Stromal cell of bone marrow (primary cell): ENCODE data around the gene EHMT1.

ENCODE experiments used
- DNase-seq: peaks from one replicate; pipeline ENCODE4 v3.0.0-alpha.2; 2012; ENCODE audit warnings: low read depth

EHMT1 gene

GRCh38 chr9:137673886-137674285 lies 55.1 kb downstream of the EHMT1 start:
- DNase-seq: no peak

GRCh38 chr9:137674307-137674975 lies 55.6 kb downstream of the EHMT1 start:
- no peak for DNase-seq

GRCh38 chr9:137674976-137675320 lies 56.1 kb downstream of the EHMT1 start:
- DNase-seq: no peak

- no peak for DNase-seq
These were observed 58.2 kb downstream of the EHMT1 start for GRCh38 chr9:137676998-137677397.

DNA sequence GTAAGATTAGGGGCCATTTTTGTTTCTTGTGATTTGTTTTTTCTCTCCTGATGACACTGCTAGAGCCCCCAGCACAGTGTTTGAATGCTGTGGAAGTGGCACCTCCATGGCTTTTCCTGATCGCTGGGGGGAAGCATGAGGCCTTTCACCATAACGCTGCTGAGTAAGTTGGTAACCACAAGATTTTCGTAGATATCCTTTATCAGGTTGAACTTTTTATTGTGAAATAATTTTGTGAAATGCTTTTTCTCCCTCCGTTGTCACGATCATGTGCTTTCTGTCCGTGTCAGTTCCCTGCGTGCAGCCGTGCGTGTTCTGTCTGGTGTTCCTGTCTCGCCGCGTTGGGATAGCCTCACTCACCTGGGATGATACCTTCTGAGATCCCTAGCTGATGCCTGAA lies 59.4 kb downstream of the EHMT1 start:
- DNase-seq: no peak

GRCh38 chr9:137679249-137679648 lies 60.4 kb downstream of the EHMT1 start:
- DNase-seq: no peak

GRCh38 chr9:137679695-137680305 lies 61.0 kb downstream of the EHMT1 start:
- no peak for DNase-seq

- no peak for DNase-seq
These were observed 61.9 kb downstream of the EHMT1 start for GRCh38 chr9:137680444-137681358.

- no peak for DNase-seq
These were observed 63.8 kb downstream of the EHMT1 start for GRCh38 chr9:137682428-137683105.

GRCh38 chr9:137683262-137683864 lies 64.6 kb downstream of the EHMT1 start:
- no peak for DNase-seq

DNA sequence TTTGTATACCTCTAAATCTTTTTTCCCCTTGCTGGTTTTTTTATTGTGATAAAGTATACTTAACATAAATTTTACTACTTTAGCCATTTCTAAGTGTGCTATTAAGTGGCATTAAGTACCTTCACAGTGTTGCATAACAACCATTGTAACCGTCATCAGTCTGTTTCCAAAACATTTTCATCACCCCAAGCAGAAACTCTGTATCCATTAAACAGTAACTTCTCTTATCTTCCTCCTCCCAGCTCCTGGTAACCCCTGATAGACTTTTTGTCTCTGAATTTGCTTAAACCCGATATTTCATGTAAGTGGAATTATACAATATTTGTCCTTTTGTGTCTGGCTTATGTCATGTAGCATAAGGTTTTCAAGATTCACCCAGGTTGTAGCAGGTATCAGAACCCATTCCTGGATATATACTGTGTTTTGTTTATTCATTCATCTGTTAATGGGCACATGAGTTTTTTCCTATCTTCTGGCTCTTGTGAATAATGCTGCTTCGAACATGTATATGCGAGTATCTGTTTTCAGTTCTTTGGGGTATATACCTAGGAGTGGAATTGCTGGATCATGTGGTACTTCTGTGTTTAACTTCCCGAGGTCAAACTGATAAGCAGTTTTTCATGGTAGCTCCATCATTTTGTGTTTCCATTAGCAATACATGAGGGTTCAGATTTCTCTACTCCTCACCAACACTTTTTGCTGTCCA lies 66.4 kb downstream of the EHMT1 start:
- no peak for DNase-seq

DNA sequence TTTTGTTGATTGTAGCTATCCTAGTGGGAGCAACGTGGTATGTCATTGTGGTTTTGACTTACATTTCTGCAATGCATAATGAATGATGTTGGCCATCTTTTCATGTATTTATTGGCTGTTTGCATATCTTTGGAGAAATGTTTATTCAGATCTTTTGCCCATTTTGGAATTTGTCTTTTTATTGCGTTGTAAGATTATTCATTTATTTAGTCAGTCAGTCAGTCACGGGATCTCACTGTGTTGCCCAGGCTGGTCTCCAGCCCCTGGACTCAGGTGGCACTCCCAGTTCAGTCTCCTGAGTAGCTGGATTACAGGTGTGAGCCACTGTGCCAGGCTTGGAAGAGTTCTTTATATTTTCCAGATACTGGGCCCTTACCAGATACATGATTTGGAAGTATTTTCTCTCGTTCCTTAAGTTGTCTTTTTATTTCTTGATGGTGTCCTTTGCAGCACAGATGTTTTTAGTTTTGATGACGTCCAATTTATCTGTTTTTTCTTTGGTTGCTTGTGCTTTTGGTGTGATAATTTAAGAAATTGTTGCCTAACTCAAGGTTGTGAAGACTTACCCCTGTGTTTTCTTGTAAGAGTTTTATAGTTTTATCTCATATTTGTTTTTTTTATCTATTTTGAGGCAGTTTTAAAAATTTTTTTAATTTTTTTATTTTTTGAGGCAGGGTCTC lies 67.1 kb downstream of the EHMT1 start:
- peak; percentile 48 for DNase-seq

- DNase-seq: no peak
These were observed 69.5 kb downstream of the EHMT1 start for GRCh38 chr9:137688261-137688660.

- DNase-seq: no peak
These were observed 69.9 kb downstream of the EHMT1 start for GRCh38 chr9:137688725-137689124.

- peak; percentile 13 for DNase-seq
These were observed 71.1 kb downstream of the EHMT1 start for GRCh38 chr9:137689745-137690529.

DNA sequence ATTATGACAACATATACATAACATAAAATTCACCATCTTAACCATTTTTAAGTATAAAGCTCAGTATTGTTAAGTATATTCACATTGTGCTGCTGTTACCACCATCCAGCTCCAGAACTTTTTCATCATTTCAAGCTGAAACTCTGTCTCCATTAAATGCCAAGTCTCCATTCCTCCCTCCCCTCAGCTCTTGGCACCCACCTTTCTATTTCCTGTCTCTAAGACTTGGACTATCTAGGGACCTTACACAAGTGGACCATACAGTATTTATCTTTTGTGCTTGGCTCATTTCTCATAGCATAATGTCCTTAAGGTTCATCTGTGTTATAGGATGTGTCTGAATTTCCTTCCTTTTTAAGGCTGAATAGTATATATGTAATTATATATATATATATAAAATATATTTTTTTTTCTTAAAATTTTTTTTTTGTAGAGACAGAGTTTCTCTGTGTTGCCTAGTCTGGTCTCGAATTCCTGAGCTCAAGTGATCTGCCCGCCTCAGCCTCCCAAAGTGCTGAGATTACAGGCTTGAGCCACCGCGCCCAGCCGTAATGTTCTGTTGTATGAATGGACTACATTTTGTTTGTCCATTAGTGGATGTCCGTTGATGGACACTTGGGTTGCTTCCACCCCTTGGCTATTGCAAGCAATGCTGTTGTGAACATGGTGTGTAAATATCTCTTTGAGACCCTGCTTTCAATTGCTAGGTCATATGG lies 72.3 kb downstream of the EHMT1 start:
- no peak for DNase-seq

DNA sequence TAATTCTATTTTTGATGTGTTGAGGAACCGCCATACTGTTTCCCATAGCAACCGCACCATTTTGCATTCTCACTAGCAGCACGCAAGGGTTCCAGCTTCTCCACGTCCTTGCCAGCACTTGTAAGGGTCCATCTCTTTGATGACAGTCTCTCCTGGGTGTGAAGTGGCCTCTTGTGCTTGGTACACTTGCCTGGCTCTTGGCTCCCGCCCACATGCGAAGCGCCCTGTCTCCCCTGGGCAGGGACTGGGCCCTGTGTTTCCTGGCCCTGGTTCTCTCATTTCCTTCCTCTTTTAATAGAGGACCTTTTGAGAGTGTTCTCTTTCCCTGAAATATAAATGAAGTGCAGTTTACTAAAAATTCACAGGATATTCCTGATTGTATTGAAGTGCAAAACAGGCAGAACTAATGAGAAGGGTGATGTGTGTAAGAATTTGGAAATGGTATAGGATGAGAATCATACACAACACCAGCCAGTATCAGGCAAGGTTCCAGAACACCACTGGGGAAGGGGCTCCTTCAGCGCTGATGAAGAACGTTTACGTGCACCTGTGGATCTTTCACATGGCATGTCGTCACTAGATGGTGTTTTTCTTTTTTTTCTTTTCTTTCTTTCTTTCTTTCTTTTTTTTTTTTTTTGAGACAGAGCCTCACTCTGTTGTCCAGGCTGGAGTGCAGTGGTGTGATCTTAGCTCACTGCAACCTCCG lies 73.0 kb downstream of the EHMT1 start:
- no peak for DNase-seq

DNA sequence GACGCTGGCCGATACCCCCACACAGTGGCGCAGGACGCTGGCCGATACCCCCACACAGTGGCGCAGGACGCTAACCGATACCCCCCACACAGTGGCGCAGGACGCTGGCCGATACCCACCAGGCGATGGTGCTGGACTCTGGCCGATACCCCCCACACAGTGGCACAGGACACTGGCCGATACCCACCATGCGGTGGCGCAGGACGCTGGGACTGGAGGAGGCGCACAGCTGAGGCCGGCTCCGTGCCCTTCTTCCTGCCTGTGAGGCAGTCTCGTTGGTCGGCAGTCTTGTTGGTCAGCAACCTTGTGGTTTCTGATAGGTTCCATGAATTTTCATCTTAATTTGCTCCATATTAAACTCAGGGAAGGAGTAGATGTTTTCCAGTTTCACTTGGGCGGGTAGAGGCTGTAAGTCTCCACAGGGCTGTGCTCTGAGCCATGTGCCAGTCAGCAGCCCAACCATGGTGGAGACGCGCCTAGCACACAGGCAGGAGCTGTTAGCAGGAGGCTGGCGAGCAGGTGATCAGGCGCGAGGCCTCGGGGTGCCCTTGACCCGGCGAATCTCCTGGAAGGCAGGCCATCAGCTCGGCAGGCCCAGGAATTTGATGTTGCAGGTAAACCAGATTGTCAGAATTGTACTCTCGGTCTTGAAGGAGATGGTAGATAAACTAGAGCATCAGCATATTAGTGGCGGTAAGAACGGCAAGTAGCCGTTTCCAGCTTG lies 75.6 kb downstream of the EHMT1 start:
- no peak for DNase-seq
